ENCODE measurements around the gene FRS3. TPM values are rescaled to one million over a fixed set of nuclear protein-coding genes. Genes with fewer than 3 reads are reported as not detected.

Gene FRS3
- total and polyA plus RNA-seq, 2 of the 13 experiments (the other 11 are each of a cell fraction or from before 2014, with no cell fraction given): 3.0 to 7.4 TPM

DNA sequence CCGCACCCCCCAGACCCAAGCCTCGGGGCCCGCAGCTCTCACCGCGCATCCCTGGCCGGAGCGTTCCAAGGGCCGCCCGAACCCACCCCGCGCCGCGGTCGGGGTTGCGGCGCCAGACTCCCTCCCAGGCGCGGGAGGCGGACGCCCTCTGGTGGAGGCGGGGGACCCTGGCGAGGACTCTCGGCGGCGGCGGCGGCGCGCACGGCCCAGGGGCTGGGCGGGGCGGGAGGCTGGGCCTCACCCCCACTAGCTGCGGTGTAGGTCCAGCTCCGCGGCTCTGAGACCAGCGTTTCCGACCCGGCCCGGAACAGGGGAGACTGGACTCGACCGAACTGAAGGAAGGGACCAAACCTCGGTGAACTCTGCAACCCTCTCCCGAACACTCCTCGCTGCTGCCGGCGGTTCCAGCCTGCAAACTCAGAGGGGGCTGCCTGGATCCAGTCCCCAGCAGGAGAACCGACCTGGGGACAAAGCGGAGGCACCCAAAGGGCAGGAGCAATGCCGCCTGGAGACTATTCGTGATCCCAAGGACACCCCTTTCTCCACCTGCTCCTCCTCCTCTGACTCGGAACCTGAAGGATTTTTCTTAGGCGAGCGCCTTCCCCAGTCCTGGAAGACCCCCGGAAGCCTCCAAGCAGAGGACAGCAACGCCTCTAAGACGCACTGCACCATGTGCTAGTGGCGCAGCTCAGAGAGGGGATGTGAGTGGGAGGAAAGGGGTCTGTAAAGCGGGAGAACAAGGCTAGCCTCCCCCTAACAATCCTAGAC, 6.9 kb upstream of the FRS3 start (continued):
- TF ChIP-seq FOXA3 (CRISPR knock-in tag; IDR thresholded peaks at IDR 0.05): peak; percentile 40; the same call in 1 of the 2 replicates
- no peak for TF ChIP-seq TAF1 (CRISPR knock-in tag; IDR thresholded peaks at IDR 0.05)
- peak; percentile 73; the same call in 1 of the 2 replicates for TF ChIP-seq KAT7 (CRISPR knock-in tag; IDR thresholded peaks at IDR 0.05; ENCODE audit: borderline replicate concordance)
- TF ChIP-seq ZSCAN9 (CRISPR knock-in tag; IDR thresholded peaks at IDR 0.05; ENCODE audit: borderline replicate concordance): no peak
- peak; percentile 18; the same call in 1 of the 2 replicates for TF ChIP-seq ZNF10 (CRISPR knock-in tag; IDR thresholded peaks at IDR 0.05; ENCODE audit: borderline replicate concordance, low read depth)
- peak; percentile 77 for TF ChIP-seq GABPB1 (CRISPR knock-in tag; IDR thresholded peaks at IDR 0.05)
- TF ChIP-seq ZNF589 (CRISPR knock-in tag; conservative IDR thresholded peaks at IDR 0.05): peak; percentile 35; the same call in 1 of the 2 replicates
- peak; percentile 88 for TF ChIP-seq HOXA5 (CRISPR knock-in tag; IDR thresholded peaks at IDR 0.05)
- TF ChIP-seq, protein P1, sequence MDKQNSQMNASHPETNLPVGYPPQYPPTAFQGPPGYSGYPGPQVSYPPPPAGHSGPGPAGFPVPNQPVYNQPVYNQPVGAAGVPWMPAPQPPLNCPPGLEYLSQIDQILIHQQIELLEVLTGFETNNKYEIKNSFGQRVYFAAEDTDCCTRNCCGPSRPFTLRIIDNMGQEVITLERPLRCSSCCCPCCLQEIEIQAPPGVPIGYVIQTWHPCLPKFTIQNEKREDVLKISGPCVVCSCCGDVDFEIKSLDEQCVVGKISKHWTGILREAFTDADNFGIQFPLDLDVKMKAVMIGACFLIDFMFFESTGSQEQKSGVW (CRISPR knock-in tag; IDR thresholded peaks at IDR 0.05; ENCODE audit: borderline replicate concordance): no peak
- TF ChIP-seq POLR2G (IDR thresholded peaks at IDR 0.05; ENCODE audit: low read depth, low read length): 0 out of 2 replicates have a peak, but pooled peaks have one; percentile 40
- TF ChIP-seq NFAT5 (CRISPR knock-in tag; IDR thresholded peaks at IDR 0.05): no peak
- TF ChIP-seq, protein P2, sequence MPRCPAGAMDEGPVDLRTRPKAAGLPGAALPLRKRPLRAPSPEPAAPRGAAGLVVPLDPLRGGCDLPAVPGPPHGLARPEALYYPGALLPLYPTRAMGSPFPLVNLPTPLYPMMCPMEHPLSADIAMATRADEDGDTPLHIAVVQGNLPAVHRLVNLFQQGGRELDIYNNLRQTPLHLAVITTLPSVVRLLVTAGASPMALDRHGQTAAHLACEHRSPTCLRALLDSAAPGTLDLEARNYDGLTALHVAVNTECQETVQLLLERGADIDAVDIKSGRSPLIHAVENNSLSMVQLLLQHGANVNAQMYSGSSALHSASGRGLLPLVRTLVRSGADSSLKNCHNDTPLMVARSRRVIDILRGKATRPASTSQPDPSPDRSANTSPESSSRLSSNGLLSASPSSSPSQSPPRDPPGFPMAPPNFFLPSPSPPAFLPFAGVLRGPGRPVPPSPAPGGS (CRISPR knock-in tag; IDR thresholded peaks at IDR 0.05): peak; percentile 42; the same call in 1 of the 2 replicates
- TF ChIP-seq ZFY (CRISPR knock-in tag; IDR thresholded peaks at IDR 0.05): peak; percentile 31; the same call in 1 of the 2 replicates
- peak; percentile 31; the same call in 1 of the 2 replicates for TF ChIP-seq ZNF550 (CRISPR knock-in tag; IDR thresholded peaks at IDR 0.05; ENCODE audit: borderline replicate concordance)
- TF ChIP-seq JARID2 (CRISPR knock-in tag; IDR thresholded peaks at IDR 0.05; ENCODE audit: insufficient replicate concordance): no peak
- TF ChIP-seq, protein P3, sequence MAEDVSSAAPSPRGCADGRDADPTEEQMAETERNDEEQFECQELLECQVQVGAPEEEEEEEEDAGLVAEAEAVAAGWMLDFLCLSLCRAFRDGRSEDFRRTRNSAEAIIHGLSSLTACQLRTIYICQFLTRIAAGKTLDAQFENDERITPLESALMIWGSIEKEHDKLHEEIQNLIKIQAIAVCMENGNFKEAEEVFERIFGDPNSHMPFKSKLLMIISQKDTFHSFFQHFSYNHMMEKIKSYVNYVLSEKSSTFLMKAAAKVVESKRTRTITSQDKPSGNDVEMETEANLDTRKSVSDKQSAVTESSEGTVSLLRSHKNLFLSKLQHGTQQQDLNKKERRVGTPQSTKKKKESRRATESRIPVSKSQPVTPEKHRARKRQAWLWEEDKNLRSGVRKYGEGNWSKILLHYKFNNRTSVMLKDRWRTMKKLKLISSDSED (CRISPR knock-in tag; IDR thresholded peaks at IDR 0.05): 0 out of 2 replicates have a peak, but pooled peaks have one; percentile 35
- peak; percentile 90; the same call in 1 of the 2 replicates for TF ChIP-seq GLI4 (CRISPR knock-in tag; IDR thresholded peaks at IDR 0.05; ENCODE audit: borderline replicate concordance)
- TF ChIP-seq, protein P4, sequence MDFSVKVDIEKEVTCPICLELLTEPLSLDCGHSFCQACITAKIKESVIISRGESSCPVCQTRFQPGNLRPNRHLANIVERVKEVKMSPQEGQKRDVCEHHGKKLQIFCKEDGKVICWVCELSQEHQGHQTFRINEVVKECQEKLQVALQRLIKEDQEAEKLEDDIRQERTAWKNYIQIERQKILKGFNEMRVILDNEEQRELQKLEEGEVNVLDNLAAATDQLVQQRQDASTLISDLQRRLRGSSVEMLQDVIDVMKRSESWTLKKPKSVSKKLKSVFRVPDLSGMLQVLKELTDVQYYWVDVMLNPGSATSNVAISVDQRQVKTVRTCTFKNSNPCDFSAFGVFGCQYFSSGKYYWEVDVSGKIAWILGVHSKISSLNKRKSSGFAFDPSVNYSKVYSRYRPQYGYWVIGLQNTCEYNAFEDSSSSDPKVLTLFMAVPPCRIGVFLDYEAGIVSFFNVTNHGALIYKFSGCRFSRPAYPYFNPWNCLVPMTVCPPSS (IDR thresholded peaks at IDR 0.05): no peak
